ENCODE data around the gene IBA57.
A peak's percentile ranks its signal among the peaks of the same experiment; 100 is the strongest.
"Not testable (repeated sequence)": the region's sequence is repeated elsewhere in the genome, so short reads cannot be mapped to it uniquely, and the experiment has no call there.

The IBA57 gene

GRCh38 chr1:228218513-228219244, 53.1 kb downstream of the IBA57 start:
- H2BK15ac ChIP-seq (replicated peaks; ENCODE audit: low read depth), result no peak overlapping the region
- no peak overlapping the region for H4K5ac ChIP-seq (ENCODE audit: low read length)
- H3K56ac ChIP-seq (ENCODE audit: low read length), result peak overlapping the region; percentile 52
- no peak overlapping the region for H3K4me2 ChIP-seq (ENCODE audit: low read length)
- no peak overlapping the region for H3K4ac ChIP-seq (ENCODE audit: low read depth, low read length)
- no CpG with 5 or more reads among the region's 14 CpGs for WGBS (ENCODE audit: extremely low coverage, insufficient coverage, low lambda C conversion rate)
- no peak overlapping the region for H3K4me3 ChIP-seq (ENCODE audit: low read length)
- H2AK5ac ChIP-seq (ENCODE audit: low read length), result no peak overlapping the region
- no peak overlapping the region for H3K9ac ChIP-seq (ENCODE audit: low read length)
- H3K36me3 ChIP-seq (ENCODE audit: control insufficient read depth, insufficient read depth, low read length), result peaks cover 8% of the 10 kb centered on the region
- no peak overlapping the region for H3K23ac ChIP-seq (ENCODE audit: low read length)
- H3K79me1 ChIP-seq (ENCODE audit: low read length), result peaks cover 15% of the 10 kb centered on the region
- no peaks in the 10 kb centered on the region for H3K79me2 ChIP-seq (ENCODE audit: control insufficient read depth, insufficient read depth, low read length)
- H3K18ac ChIP-seq (ENCODE audit: low read length), result no peak overlapping the region
- H2BK5ac ChIP-seq (ENCODE audit: low read length), result no peak overlapping the region
- no peaks in the 10 kb centered on the region for H3K4me1 ChIP-seq (ENCODE audit: control insufficient read depth, low read depth, low read length)
- H4K8ac ChIP-seq (ENCODE audit: low read depth, low read length), result no peak overlapping the region
- H3K27me3 ChIP-seq (ENCODE audit: insufficient read depth, low read length, poor library complexity), result no peaks in the 10 kb centered on the region
- DNase-seq, result no peak
- H2BK120ac ChIP-seq (ENCODE audit: low read depth, low read length), result no peak overlapping the region
- no peak overlapping the region for H3K27ac ChIP-seq (ENCODE audit: low read depth, low read length)

DNA sequence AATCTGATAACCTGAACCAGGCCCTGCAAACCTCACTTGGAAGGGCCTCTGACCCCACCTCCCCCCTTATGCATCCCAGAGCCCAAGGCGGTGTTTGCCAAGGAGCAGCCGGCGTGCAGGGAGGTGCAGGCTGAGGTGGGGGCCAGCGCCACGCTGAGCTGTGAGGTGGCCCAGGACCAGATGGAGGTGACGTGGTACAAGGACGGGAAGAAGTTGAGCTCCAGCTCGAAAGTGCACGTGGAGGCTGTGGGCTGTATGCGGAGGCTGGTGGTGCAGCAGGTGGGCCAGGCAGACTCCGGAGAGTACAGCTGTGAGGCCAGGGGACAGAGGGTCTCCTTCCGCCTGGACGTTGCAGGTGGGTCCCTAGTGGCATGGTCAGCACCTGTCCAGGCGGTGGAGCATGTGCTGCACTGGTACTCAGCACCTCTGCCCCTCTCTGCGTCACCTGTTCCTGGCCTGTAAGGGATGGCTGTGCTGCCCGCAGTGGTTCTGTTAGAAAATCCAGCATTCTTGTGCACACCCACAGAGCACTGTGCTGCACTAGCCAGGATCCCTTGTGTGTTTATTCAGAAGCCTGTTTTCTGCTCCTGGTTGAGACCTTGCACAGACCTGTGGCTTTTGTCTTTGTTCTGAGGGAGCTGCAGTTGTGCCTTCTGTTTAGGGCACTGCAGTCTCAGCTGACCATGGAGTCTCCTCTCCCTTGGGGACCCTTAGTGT, 53.8 kb downstream of the IBA57 start:
- no peak overlapping the region for H2AK5ac ChIP-seq (ENCODE audit: low read length)
- no peak overlapping the region for H2BK120ac ChIP-seq (ENCODE audit: low read depth, low read length)
- H3K36me3 ChIP-seq (ENCODE audit: control insufficient read depth, insufficient read depth, low read length), result peaks cover 10% of the 10 kb centered on the region
- peaks cover 10% of the 10 kb centered on the region for H3K79me1 ChIP-seq (ENCODE audit: low read length)
- H3K23ac ChIP-seq (ENCODE audit: low read length), result no peak overlapping the region
- H3K4me3 ChIP-seq (ENCODE audit: low read length), result no peak overlapping the region
- no peaks in the 10 kb centered on the region for H3K79me2 ChIP-seq (ENCODE audit: control insufficient read depth, insufficient read depth, low read length)
- H3K27me3 ChIP-seq (ENCODE audit: insufficient read depth, low read length, poor library complexity), result no peaks in the 10 kb centered on the region
- H3K18ac ChIP-seq (ENCODE audit: low read length), result no peak overlapping the region
- no peak overlapping the region for H3K4me2 ChIP-seq (ENCODE audit: low read length)
- no peak overlapping the region for H3K9ac ChIP-seq (ENCODE audit: low read length)
- H4K5ac ChIP-seq (ENCODE audit: low read length), result no peak overlapping the region
- no peak overlapping the region for H4K8ac ChIP-seq (ENCODE audit: low read depth, low read length)
- no peak for DNase-seq
- H2BK5ac ChIP-seq (ENCODE audit: low read length), result no peak overlapping the region
- H3K4me1 ChIP-seq (ENCODE audit: control insufficient read depth, low read depth, low read length), result no peaks in the 10 kb centered on the region
- H3K4ac ChIP-seq (ENCODE audit: low read depth, low read length), result no peak overlapping the region
- H3K56ac ChIP-seq (ENCODE audit: low read length), result no peak overlapping the region
- no peak overlapping the region for H2BK15ac ChIP-seq (replicated peaks; ENCODE audit: low read depth)
- WGBS (ENCODE audit: extremely low coverage, insufficient coverage, low lambda C conversion rate), result no CpG with 5 or more reads among the region's 16 CpGs
- no peak overlapping the region for H3K27ac ChIP-seq (ENCODE audit: low read depth, low read length)

- H3K36me3 ChIP-seq (ENCODE audit: control insufficient read depth, insufficient read depth, low read length), result peaks cover 14% of the 10 kb centered on the region
- H2BK15ac ChIP-seq (replicated peaks; ENCODE audit: low read depth), result no peak overlapping the region
- DNase-seq, result no peak
Observed at GRCh38 chr1:228219962-228220780, 54.6 kb downstream of the IBA57 start.

DNA sequence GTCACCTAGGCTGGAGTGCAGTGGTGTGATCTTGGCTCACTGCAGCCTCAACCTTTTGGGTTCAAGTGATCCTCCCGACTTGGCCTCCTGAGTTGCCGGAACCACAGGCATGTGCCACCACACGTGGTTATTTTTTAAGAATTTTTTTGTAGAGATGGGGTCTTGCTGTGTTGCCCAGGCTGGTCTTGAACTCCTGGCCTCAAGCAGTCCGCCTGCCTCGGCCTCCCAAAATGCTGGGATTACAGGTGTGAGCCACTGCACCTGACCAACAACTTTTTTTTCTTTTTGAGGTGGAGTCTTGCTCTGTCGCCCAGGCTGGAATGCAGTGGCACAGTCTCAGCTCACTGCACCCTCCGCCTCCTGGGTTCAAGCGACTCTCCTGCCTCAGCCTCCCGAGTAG, 55.5 kb downstream of the IBA57 start:
- H2BK15ac ChIP-seq (replicated peaks; ENCODE audit: low read depth); H3K9ac ChIP-seq (ENCODE audit: low read length); H3K56ac ChIP-seq (ENCODE audit: low read length); H3K79me1 ChIP-seq (ENCODE audit: low read length); H3K4me2 ChIP-seq (ENCODE audit: low read length); H3K27ac ChIP-seq (ENCODE audit: low read depth, low read length); H3K4me1 ChIP-seq (ENCODE audit: control insufficient read depth, low read depth, low read length); H3K4me3 ChIP-seq (ENCODE audit: low read length); H4K8ac ChIP-seq (ENCODE audit: low read depth, low read length); H3K23ac ChIP-seq (ENCODE audit: low read length); H2AK5ac ChIP-seq (ENCODE audit: low read length); H4K5ac ChIP-seq (ENCODE audit: low read length); H3K79me2 ChIP-seq (ENCODE audit: control insufficient read depth, insufficient read depth, low read length); DNase-seq; H3K4ac ChIP-seq (ENCODE audit: low read depth, low read length); H3K18ac ChIP-seq (ENCODE audit: low read length); H3K27me3 ChIP-seq (ENCODE audit: insufficient read depth, low read length, poor library complexity); H2BK5ac ChIP-seq (ENCODE audit: low read length); H2BK120ac ChIP-seq (ENCODE audit: low read depth, low read length): not testable (repeated sequence)
- H3K36me3 ChIP-seq (ENCODE audit: control insufficient read depth, insufficient read depth, low read length), result peaks cover 14% of the 10 kb centered on the region
- WGBS (ENCODE audit: extremely low coverage, insufficient coverage, low lambda C conversion rate), result no CpG with 5 or more reads among the region's 9 CpGs

More at GRCh38 chr1:228219962-228220780, 54.6 kb downstream of the IBA57 start:
- Histone ChIP-seq H3K79me1 (ENCODE audit: low read length) (peaks cover 10% of the 10 kb centered on the region), H3K56ac (ENCODE audit: low read length) (no peak overlapping the region), H3K27me3 (ENCODE audit: insufficient read depth, low read length, poor library complexity) (no peaks in the 10 kb centered on the region), H4K8ac (ENCODE audit: low read depth, low read length) (no peak overlapping the region), H3K4me1 (ENCODE audit: control insufficient read depth, low read depth, low read length) (no peaks in the 10 kb centered on the region), H3K4me3 (ENCODE audit: low read length) (no peak overlapping the region), H2BK120ac (ENCODE audit: low read depth, low read length) (no peak overlapping the region), H3K4ac (ENCODE audit: low read depth, low read length) (no peak overlapping the region), H3K9ac (ENCODE audit: low read length) (no peak overlapping the region), H2BK5ac (ENCODE audit: low read length) (no peak overlapping the region), H2AK5ac (ENCODE audit: low read length) (no peak overlapping the region), H4K5ac (ENCODE audit: low read length) (no peak overlapping the region), H3K23ac (ENCODE audit: low read length) (no peak overlapping the region), H3K18ac (ENCODE audit: low read length) (no peak overlapping the region), H3K79me2 (ENCODE audit: control insufficient read depth, insufficient read depth, low read length) (no peaks in the 10 kb centered on the region), H3K4me2 (ENCODE audit: low read length) (no peak overlapping the region), H3K27ac (ENCODE audit: low read depth, low read length) (no peak overlapping the region)
- WGBS (ENCODE audit: extremely low coverage, insufficient coverage, low lambda C conversion rate), result no CpG with 5 or more reads among the region's 28 CpGs

DNA sequence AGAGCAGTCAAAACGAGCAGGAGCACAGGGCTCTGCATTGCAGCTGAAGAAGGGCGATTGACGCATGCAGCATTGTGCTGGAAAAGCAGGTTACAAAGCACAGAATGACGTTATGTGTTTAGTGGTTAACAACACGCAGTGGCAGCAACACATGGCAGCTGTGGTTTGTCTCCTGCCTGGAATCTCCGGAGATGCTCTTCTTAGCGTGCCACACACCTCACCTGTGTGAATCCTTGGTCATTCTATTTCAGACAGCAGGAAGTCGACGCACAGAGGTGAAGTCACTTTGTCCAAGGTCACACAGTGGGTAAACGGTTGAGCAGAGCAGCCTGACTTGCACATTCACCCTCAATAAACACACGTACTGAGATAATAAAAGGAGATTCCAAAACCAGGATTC, 56.9 kb downstream of the IBA57 start:
- Histone ChIP-seq H2BK15ac (replicated peaks; ENCODE audit: low read depth) (no peak overlapping the region), H3K27me3 (ENCODE audit: insufficient read depth, low read length, poor library complexity) (no peaks in the 10 kb centered on the region), H3K23ac (ENCODE audit: low read length) (no peak overlapping the region), H3K79me1 (ENCODE audit: low read length) (peaks cover 7% of the 10 kb centered on the region), H3K79me2 (ENCODE audit: control insufficient read depth, insufficient read depth, low read length) (no peaks in the 10 kb centered on the region), H4K5ac (ENCODE audit: low read length) (no peak overlapping the region), H2BK120ac (ENCODE audit: low read depth, low read length) (no peak overlapping the region), H3K4me1 (ENCODE audit: control insufficient read depth, low read depth, low read length) (no peaks in the 10 kb centered on the region), H2AK5ac (ENCODE audit: low read length) (no peak overlapping the region), H3K27ac (ENCODE audit: low read depth, low read length) (no peak overlapping the region), H3K4me3 (ENCODE audit: low read length) (no peak overlapping the region), H3K18ac (ENCODE audit: low read length) (no peak overlapping the region), H3K9ac (ENCODE audit: low read length) (no peak overlapping the region), H3K36me3 (ENCODE audit: control insufficient read depth, insufficient read depth, low read length) (peaks cover 13% of the 10 kb centered on the region), H3K56ac (ENCODE audit: low read length) (no peak overlapping the region), H3K4ac (ENCODE audit: low read depth, low read length) (no peak overlapping the region), H3K4me2 (ENCODE audit: low read length) (no peak overlapping the region), H2BK5ac (ENCODE audit: low read length) (no peak overlapping the region), H4K8ac (ENCODE audit: low read depth, low read length) (no peak overlapping the region)
- WGBS (ENCODE audit: extremely low coverage, insufficient coverage, low lambda C conversion rate), result no CpG with 5 or more reads among the region's 11 CpGs
- no peak for DNase-seq

Data from mesendoderm (in vitro differentiated cells).